ENCODE results near the gene CDC42.

Gene CDC42

DNA sequence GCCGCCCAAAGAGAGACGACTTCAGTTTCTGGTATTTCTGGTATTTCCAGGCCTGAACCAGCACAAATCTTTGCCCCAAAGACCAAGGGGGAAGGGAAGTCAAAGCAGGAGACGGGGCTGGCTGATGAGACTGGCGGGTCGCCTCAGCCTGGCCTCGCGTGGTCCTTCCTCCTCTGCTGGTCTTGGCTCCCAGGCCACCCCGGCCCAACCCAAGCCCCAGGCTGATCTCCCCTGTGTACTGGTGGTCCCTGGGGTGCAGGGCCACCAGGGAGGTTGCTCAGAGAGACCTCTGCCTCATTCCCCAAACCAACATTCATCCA is 70.5 kb downstream of the CDC42 start:
- Histone ChIP-seq H3K79me2 (ENCODE audit: insufficient read depth, low read length) (no peaks in the 10 kb centered on the region), H3K36me3 (ENCODE audit: insufficient read depth, low read length) (peaks cover 24% of the 10 kb centered on the region)

GRCh38 chr1:22123901-22124404 is 71.4 kb downstream of the CDC42 start:
- no peaks in the 10 kb centered on the region for H3K79me2 ChIP-seq (ENCODE audit: insufficient read depth, low read length)
- ATAC-seq (ENCODE audit: insufficient read depth, low read depth) (no peak), DNase-seq (no peak)
- no peaks in the 10 kb centered on the region for H3K4me1 ChIP-seq (ENCODE audit: insufficient read depth, low read length)
- no peak overlapping the region for H3K9ac ChIP-seq (ENCODE audit: low read depth, low read length)
- no peak overlapping the region for H2AFZ ChIP-seq (ENCODE audit: low read depth, low read length)
- no peak overlapping the region for H3K4me3 ChIP-seq (ENCODE audit: low read depth in 1 of 2, low read length in 2 of 2)
- TF ChIP-seq CTCF (IDR thresholded peaks at IDR 0.05; ENCODE audit: borderline replicate concordance, extremely low read depth, low read length, poor library complexity, severe bottlenecking): no peak
- no peak for TF ChIP-seq EZH2 (IDR thresholded peaks at IDR 0.05; ENCODE audit: borderline replicate concordance, low read depth, low read length, severe bottlenecking)
- H3K4me2 ChIP-seq (ENCODE audit: insufficient read depth, low read length): no peak overlapping the region
- H3K9me3 ChIP-seq (ENCODE audit: insufficient read depth, low read length, severe bottlenecking): no peaks in the 10 kb centered on the region
- peaks cover 16% of the 10 kb centered on the region; the same call in 1 of the 2 replicates for H3K36me3 ChIP-seq (ENCODE audit: insufficient read depth, low read length)
- peaks cover 53% of the 10 kb centered on the region for H4K20me1 ChIP-seq (ENCODE audit: insufficient read depth, low read length)
- no peaks in the 10 kb centered on the region for H3K27me3 ChIP-seq (ENCODE audit: insufficient read depth, low read length, poor library complexity)
- H3K27ac ChIP-seq (ENCODE audit: low read length): no peak overlapping the region

More for the DNA sequence above, 70.5 kb downstream of the CDC42 start:
- Histone ChIP-seq H3K9me3 (ENCODE audit: insufficient read depth, low read length, severe bottlenecking) (no peaks in the 10 kb centered on the region), H3K4me1 (ENCODE audit: insufficient read depth, low read length) (no peaks in the 10 kb centered on the region), H2AFZ (ENCODE audit: low read depth, low read length) (no peak overlapping the region), H3K4me2 (ENCODE audit: insufficient read depth, low read length) (no peak overlapping the region), H3K27ac (ENCODE audit: low read length) (no peak overlapping the region), H3K9ac (ENCODE audit: low read depth, low read length) (no peak overlapping the region), H4K20me1 (ENCODE audit: insufficient read depth, low read length) (peaks cover 59% of the 10 kb centered on the region), H3K27me3 (ENCODE audit: insufficient read depth, low read length, poor library complexity) (no peaks in the 10 kb centered on the region), H3K4me3 (ENCODE audit: low read depth in 1 of 2, low read length in 2 of 2) (no peak overlapping the region)
- no peak for ATAC-seq (ENCODE audit: insufficient read depth, low read depth)
- TF ChIP-seq CTCF (IDR thresholded peaks at IDR 0.05; ENCODE audit: borderline replicate concordance, extremely low read depth, low read length, poor library complexity, severe bottlenecking) (no peak), EZH2 (IDR thresholded peaks at IDR 0.05; ENCODE audit: borderline replicate concordance, low read depth, low read length, severe bottlenecking) (no peak)
- no peak for DNase-seq

- peaks cover 11% of the 10 kb centered on the region; the same call in 1 of the 2 replicates for H3K36me3 ChIP-seq (ENCODE audit: insufficient read depth, low read length)
- H4K20me1 ChIP-seq (ENCODE audit: insufficient read depth, low read length): peaks cover 47% of the 10 kb centered on the region
- ATAC-seq (ENCODE audit: insufficient read depth, low read depth): no peak
- no peaks in the 10 kb centered on the region for H3K9me3 ChIP-seq (ENCODE audit: insufficient read depth, low read length, severe bottlenecking)
- H3K79me2 ChIP-seq (ENCODE audit: insufficient read depth, low read length): no peaks in the 10 kb centered on the region
- H3K4me1 ChIP-seq (ENCODE audit: insufficient read depth, low read length): no peaks in the 10 kb centered on the region
- H3K9ac ChIP-seq (ENCODE audit: low read depth, low read length): no peak overlapping the region
- DNase-seq: no peak
- H3K27me3 ChIP-seq (ENCODE audit: insufficient read depth, low read length, poor library complexity): no peaks in the 10 kb centered on the region
- no peak overlapping the region for H3K4me2 ChIP-seq (ENCODE audit: insufficient read depth, low read length)
- no peak for TF ChIP-seq CTCF (IDR thresholded peaks at IDR 0.05; ENCODE audit: borderline replicate concordance, extremely low read depth, low read length, poor library complexity, severe bottlenecking)
- no peak for TF ChIP-seq EZH2 (IDR thresholded peaks at IDR 0.05; ENCODE audit: borderline replicate concordance, low read depth, low read length, severe bottlenecking)
- H3K27ac ChIP-seq (ENCODE audit: low read length): no peak overlapping the region
- H2AFZ ChIP-seq (ENCODE audit: low read depth, low read length): no peak overlapping the region
- no peak overlapping the region for H3K4me3 ChIP-seq (ENCODE audit: low read depth in 1 of 2, low read length in 2 of 2)
These were observed 72.2 kb downstream of the CDC42 start for GRCh38 chr1:22124592-22125229.
